GM12801 (cell line): ENCODE data around the gene SLC19A1.

ENCODE experiments used
- CTCF ChIP-seq: IDR thresholded peaks from one replicate; pipeline ENCODE4 v1.5.1; 2011; ENCODE audit warnings: control low read depth; ENCODE audit not compliant: insufficient read length; ENCODE audit errors: extremely low read depth

The SLC19A1 gene

GRCh38 chr21:45516671-45517151, 25.5 kb downstream of the SLC19A1 start:
- no peak for TF ChIP-seq CTCF

- TF ChIP-seq CTCF, result no peak
These were observed 26.1 kb downstream of the SLC19A1 start for GRCh38 chr21:45516071-45516670.

GRCh38 chr21:45515241-45516061, 26.8 kb downstream of the SLC19A1 start:
- no peak for TF ChIP-seq CTCF

GRCh38 chr21:45514311-45515021, 27.8 kb downstream of the SLC19A1 start:
- TF ChIP-seq CTCF, result no peak

GRCh38 chr21:45513741-45514310, 28.4 kb downstream of the SLC19A1 start:
- TF ChIP-seq CTCF, result no peak

DNA sequence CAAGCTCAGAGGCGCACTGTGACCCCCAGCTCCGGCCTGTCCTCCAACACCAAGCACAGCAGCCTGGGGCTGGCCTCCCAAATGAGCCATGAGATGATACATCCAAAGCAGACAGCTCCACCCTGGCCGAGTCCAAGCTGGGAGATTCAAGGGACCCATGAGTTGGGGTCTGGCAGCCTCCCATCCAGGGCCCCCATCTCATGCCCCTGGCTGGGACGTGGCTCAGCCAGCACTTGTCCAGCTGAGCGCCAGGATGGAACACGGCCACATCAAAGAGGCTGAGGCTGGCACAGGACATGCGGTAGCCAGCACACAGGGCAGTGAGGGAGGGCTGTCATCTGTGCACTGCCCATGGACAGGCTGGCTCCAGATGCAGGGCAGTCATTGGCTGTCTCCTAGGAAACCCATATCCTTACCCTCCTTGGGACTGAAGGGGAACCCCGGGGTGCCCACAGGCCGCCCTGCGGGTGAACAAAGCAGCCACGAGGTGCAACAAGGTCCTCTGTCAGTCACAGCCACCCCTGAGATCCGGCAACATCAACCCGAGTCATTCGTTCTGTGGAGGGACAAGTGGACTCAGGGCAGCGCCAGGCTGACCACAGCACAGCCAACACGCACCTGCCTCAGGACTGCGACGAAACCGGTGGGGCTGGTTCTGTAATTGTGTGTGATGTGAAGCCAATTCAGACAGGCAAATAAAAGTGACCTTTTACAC, 29.1 kb downstream of the SLC19A1 start:
- no peak for TF ChIP-seq CTCF
